Breast epithelium (tissue), 4 donors: Measurements from ENCODE around the gene OTOA. TPM values are rescaled to one million over a fixed set of nuclear protein-coding genes. Genes with fewer than 3 reads are reported as not detected.

Experiments
- DNase-seq, 2 donors: peaks; one replicate each; pipeline ENCODE4 v3.0.0-alpha.2; 2019; ENCODE audit warnings: low spot score in 2 of 2
- H3K27ac ChIP-seq, 2 donors: fragments of 200-600 bp; sonication (generic) in 1 of 2; one replicate each; pipeline ENCODE4 v1.5.1; 2016 to 2019; ENCODE audit warnings: mild to moderate bottlenecking in 1 of 2
- H3K27me3 ChIP-seq, 2 donors: fragments of 200-600 bp; sonication (generic) in 1 of 2; one replicate each; pipeline versions ENCODE4 v1.5.1 to v1.6.0; 2017 to 2019; ENCODE audit warnings: control low read depth in 1 of 2, mild to moderate bottlenecking in 1 of 2
- H3K36me3 ChIP-seq: fragments of 200-600 bp; one replicate; pipeline ENCODE4 v1.5.1; 2019
- H3K4me1 ChIP-seq, 2 donors: fragments of 200-600 bp; sonication (generic); one replicate each; pipeline ENCODE4 v1.5.1; 2016 to 2019; ENCODE audit warnings: control low read depth in 1 of 2
- H3K4me3 ChIP-seq, 3 donors: fragments of 200-600 bp; sonication (generic); 1 replicate in 2 of 3; 2 replicates in 1 of 3; pipeline ENCODE4 v1.5.1; 2016 to 2019; ENCODE audit warnings: mild to moderate bottlenecking in 3 of 3, moderate library complexity in 2 of 3
- H3K9me3 ChIP-seq, 2 donors: fragments of 200-600 bp; sonication (generic) in 1 of 2; one replicate each; pipeline ENCODE4 v1.5.1; 2016 to 2019; ENCODE audit warnings: control low read depth in 1 of 2
- POLR2A ChIP-seq: fragments of 450-650 bp; IDR thresholded peaks from one replicate; pipeline ENCODE4 v1.6.1; 2016; ENCODE audit warnings: antibody characterized with exemption, mild to moderate bottlenecking, moderate library complexity
- POLR2AphosphoS5 ChIP-seq, 3 donors: sonication (generic); formaldehyde crosslinking; IDR thresholded peaks; one replicate each; pipeline ENCODE4 v1.6.1; 2017; ENCODE audit warnings: antibody characterized with exemption in 3 of 3
- intact Hi-C: fragments of 100-400 bp; cut with DNase I; formaldehyde crosslinking; loops from one replicate; pipeline ENCODE4 v1.15.1; 2023; ENCODE audit warnings: low total_unique reads
- total RNA-seq, 3 donors: library from RNA; depleted of rRNA; stranded (reverse); fragments of >200 nt; gene quantifications; one replicate each; pipeline ENCODE4 v1.1.0, GENCODE V29; 2016
- TF ChIP-seq, protein P1 (sequence below), 3 donors: fragments of 450-650 bp; IDR thresholded peaks; one replicate each; pipeline ENCODE4 v1.5.1; 2016 to 2017; ENCODE audit warnings: antibody characterized with exemption in 3 of 3, mild to moderate bottlenecking in 3 of 3, moderate library complexity in 3 of 3

The OTOA gene
- total RNA-seq: 1 to 10 TPM in 1 of 3 donors, under 1 TPM in 1, not detected in 1; 0.96 to 1.5 TPM

DNA sequence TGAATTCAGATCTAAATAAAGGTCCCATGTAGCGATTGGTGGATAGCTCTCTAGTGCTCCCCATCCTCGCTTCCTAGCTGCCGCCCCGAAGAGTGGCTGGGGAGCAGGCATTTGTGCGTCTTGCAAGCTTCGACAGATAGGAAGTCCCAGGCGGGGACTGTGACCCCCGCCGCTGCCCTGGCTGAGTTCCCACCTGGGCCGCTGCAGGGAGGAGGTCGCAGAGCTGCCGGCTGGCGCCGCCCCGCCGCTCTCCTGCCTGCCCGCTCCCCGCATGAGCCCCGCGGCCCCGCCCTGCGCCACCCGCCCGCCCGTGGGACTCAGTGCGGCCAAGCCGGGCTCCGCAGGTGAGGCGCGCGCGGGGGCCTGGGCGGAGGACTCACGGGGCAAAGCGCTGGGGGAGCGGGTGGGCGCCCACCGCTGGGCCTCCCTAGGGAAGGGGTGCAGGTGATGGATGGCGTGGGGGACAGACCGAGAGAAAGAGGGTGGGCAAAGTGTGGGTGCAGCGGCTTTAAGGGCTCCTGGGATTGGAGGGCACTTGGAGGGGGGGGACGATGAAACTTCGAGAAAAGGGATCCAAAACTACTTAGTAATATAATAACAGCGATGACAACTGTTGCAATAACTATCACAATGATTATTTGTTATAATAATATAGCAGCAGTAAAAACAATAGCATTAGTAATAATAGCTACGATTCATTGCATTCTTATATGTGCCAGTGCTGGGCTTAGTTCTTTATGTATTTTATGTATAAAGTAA lies at the start of gene OTOA:
TSS of gene OTOA (plus strand) at position 80 of the 759 bp plus-strand sequence. CDS start 14,547 bp downstream, outside the sequence.
- no peak within 1 kb of the TSS for H3K27ac ChIP-seq
- no peaks in the 10 kb centered on the region for H3K9me3 ChIP-seq
- peak within 1 kb of the TSS; percentile 12 to 64 (median 39) for H3K4me3 ChIP-seq
- DNase-seq: no peak
- intact Hi-C loops: loop anchor here (5.0 kb wide), 1 partner anchor 1078 kb away; no protein-coding TSS in a partner anchor
- TF ChIP-seq, protein P1, sequence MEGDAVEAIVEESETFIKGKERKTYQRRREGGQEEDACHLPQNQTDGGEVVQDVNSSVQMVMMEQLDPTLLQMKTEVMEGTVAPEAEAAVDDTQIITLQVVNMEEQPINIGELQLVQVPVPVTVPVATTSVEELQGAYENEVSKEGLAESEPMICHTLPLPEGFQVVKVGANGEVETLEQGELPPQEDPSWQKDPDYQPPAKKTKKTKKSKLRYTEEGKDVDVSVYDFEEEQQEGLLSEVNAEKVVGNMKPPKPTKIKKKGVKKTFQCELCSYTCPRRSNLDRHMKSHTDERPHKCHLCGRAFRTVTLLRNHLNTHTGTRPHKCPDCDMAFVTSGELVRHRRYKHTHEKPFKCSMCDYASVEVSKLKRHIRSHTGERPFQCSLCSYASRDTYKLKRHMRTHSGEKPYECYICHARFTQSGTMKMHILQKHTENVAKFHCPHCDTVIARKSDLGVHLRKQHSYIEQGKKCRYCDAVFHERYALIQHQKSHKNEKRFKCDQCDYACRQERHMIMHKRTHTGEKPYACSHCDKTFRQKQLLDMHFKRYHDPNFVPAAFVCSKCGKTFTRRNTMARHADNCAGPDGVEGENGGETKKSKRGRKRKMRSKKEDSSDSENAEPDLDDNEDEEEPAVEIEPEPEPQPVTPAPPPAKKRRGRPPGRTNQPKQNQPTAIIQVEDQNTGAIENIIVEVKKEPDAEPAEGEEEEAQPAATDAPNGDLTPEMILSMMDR (IDR thresholded peaks at IDR 0.05): no peak
- no peak for TF ChIP-seq POLR2A
- TF ChIP-seq POLR2AphosphoS5 (IDR thresholded peaks at IDR 0.05): no peak
- no peaks in the 10 kb centered on the region for H3K36me3 ChIP-seq
- H3K27me3 ChIP-seq: peaks cover 4 to 9% of the 10 kb centered on the region in 2 donors
- peaks cover 0 to 4% of the 10 kb centered on the region in 2 donors for H3K4me1 ChIP-seq

DNA sequence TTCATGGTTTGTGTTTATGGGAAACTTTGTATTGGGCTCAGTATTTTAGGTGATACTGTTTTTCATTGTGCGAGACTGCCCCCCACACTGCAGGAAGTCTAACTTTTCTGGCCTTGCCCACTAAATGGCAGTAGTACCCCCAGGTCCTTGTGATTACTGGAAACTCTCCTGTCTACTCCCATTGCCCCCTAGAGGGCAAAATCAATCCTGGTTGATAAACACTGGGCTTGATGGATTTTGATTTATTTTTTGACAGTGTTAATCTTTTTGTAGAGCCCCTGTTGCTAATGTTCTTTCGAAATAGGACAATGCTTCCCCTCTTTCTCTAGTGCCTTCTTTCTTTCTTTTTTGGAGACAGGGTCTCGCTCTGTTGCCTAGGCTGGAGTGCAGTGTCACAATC lies 48.9 kb upstream of the OTOA start:
- DNase-seq: no peak
- Histone ChIP-seq H3K9me3 (no peaks in the 10 kb centered on the region), H3K27me3 (no peaks in the 10 kb centered on the region), H3K4me3 (no peak overlapping the region), H3K27ac (no peak overlapping the region), H3K4me1 (no peaks in the 10 kb centered on the region), H3K36me3 (no peaks in the 10 kb centered on the region)
- TF ChIP-seq, protein P1 (IDR thresholded peaks at IDR 0.05): no peak
- intact Hi-C loops: no loop called here

GRCh38 chr16:21617607-21618006 lies 46.2 kb upstream of the OTOA start:
- intact Hi-C loops: no loop called here

GRCh38 chr16:21618281-21618680 lies 45.5 kb upstream of the OTOA start:
- intact Hi-C loops: no loop called here
- Histone ChIP-seq H3K4me3 (no peak overlapping the region), H3K27ac (no peak overlapping the region), H3K36me3 (no peaks in the 10 kb centered on the region), H3K9me3 (no peaks in the 10 kb centered on the region), H3K4me1 (no peaks in the 10 kb centered on the region), H3K27me3 (no peaks in the 10 kb centered on the region)
- DNase-seq: no peak
- TF ChIP-seq POLR2AphosphoS5 (IDR thresholded peaks at IDR 0.05): no peak
- TF ChIP-seq, protein P1 (IDR thresholded peaks at IDR 0.05): no peak
- no peak for TF ChIP-seq POLR2A

More at GRCh38 chr16:21617607-21618006, 46.2 kb upstream of the OTOA start:
- Histone ChIP-seq H3K4me1 (no peaks in the 10 kb centered on the region), H3K27ac (no peak overlapping the region), H3K4me3 (no peak overlapping the region), H3K9me3 (no peaks in the 10 kb centered on the region), H3K36me3 (no peaks in the 10 kb centered on the region), H3K27me3 (no peaks in the 10 kb centered on the region)
- TF ChIP-seq POLR2AphosphoS5 (IDR thresholded peaks at IDR 0.05) (no peak), POLR2A (no peak)
- TF ChIP-seq, protein P1 (IDR thresholded peaks at IDR 0.05): no peak
- no peak for DNase-seq

DNA sequence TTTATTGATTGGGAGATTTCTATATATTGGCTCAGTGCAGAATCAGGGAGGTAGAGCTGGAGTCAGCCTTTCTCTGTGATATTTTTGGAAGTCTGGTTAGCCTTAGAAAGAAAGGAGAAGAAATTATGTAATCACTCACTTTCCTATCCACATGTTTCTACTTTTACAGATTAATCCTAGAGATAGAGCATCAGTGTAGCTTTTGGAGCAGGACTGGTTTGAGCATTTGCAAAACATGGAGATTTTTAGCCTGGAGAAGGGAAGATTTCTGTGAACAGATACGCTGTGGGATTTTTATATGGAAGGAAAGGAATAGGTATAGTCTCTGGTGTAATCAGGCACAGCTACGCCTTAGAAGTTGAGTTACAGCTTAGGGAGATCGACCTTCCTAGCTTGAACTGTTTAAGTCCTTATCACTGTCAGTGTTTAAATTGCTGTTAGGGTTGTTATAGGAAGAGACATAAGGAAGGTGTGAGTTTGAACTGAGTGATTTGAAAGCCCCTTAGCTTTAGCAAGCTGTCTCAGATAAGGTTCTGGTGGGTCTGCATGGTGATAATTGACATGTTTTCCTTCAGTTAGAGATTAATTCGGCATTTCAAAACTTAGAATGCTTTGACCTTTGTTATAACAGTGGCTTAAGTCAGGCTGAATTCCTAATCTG lies 43.9 kb upstream of the OTOA start:
- intact Hi-C loops: no loop called here
- H3K4me3 ChIP-seq: no peak overlapping the region
- H3K36me3 ChIP-seq: no peaks in the 10 kb centered on the region

More for the DNA sequence above, 43.9 kb upstream of the OTOA start:
- TF ChIP-seq POLR2A: no peak
- TF ChIP-seq, protein P1 (IDR thresholded peaks at IDR 0.05): no peak
- TF ChIP-seq POLR2AphosphoS5 (IDR thresholded peaks at IDR 0.05): no peak
- H3K27ac ChIP-seq: no peak overlapping the region
- no peak for DNase-seq
- H3K4me1 ChIP-seq: no peaks in the 10 kb centered on the region
- no peaks in the 10 kb centered on the region for H3K9me3 ChIP-seq
- no peaks in the 10 kb centered on the region for H3K27me3 ChIP-seq
